Breast epithelium (tissue), 4 donors: ENCODE results near the gene FABP1. TPM values are rescaled to one million over a fixed set of nuclear protein-coding genes. Genes with fewer than 3 reads are reported as not detected.
A peak's percentile ranks its signal among the peaks of the same experiment; 100 is the strongest.

Experiments
- DNase-seq, 2 donors: peaks; one replicate each; pipeline ENCODE4 v3.0.0-alpha.2; 2019; ENCODE audit warnings: low spot score in 2 of 2
- H3K27ac ChIP-seq, 2 donors: fragments of 200-600 bp; sonication (generic) in 1 of 2; one replicate each; pipeline ENCODE4 v1.5.1; 2016 to 2019; ENCODE audit warnings: mild to moderate bottlenecking in 1 of 2
- H3K27me3 ChIP-seq, 2 donors: fragments of 200-600 bp; sonication (generic) in 1 of 2; one replicate each; pipeline versions ENCODE4 v1.5.1 to v1.6.0; 2017 to 2019; ENCODE audit warnings: control low read depth in 1 of 2, mild to moderate bottlenecking in 1 of 2
- H3K36me3 ChIP-seq: fragments of 200-600 bp; one replicate; pipeline ENCODE4 v1.5.1; 2019
- H3K4me1 ChIP-seq, 2 donors: fragments of 200-600 bp; sonication (generic); one replicate each; pipeline ENCODE4 v1.5.1; 2016 to 2019; ENCODE audit warnings: control low read depth in 1 of 2
- H3K4me3 ChIP-seq, 3 donors: fragments of 200-600 bp; sonication (generic); 1 replicate in 2 of 3; 2 replicates in 1 of 3; pipeline ENCODE4 v1.5.1; 2016 to 2019; ENCODE audit warnings: mild to moderate bottlenecking in 3 of 3, moderate library complexity in 2 of 3
- H3K9me3 ChIP-seq, 2 donors: fragments of 200-600 bp; sonication (generic) in 1 of 2; one replicate each; pipeline ENCODE4 v1.5.1; 2016 to 2019; ENCODE audit warnings: control low read depth in 1 of 2
- CTCF ChIP-seq, 3 donors: fragments of 450-650 bp; IDR thresholded peaks; one replicate each; pipeline ENCODE4 v1.5.1; 2016 to 2017; ENCODE audit warnings: antibody characterized with exemption in 3 of 3, mild to moderate bottlenecking in 3 of 3, moderate library complexity in 3 of 3
- POLR2A ChIP-seq: fragments of 450-650 bp; IDR thresholded peaks from one replicate; pipeline ENCODE4 v1.6.1; 2016; ENCODE audit warnings: antibody characterized with exemption, mild to moderate bottlenecking, moderate library complexity
- POLR2AphosphoS5 ChIP-seq, 3 donors: sonication (generic); formaldehyde crosslinking; IDR thresholded peaks; one replicate each; pipeline ENCODE4 v1.6.1; 2017; ENCODE audit warnings: antibody characterized with exemption in 3 of 3
- intact Hi-C: fragments of 100-400 bp; cut with DNase I; formaldehyde crosslinking; loops from one replicate; pipeline ENCODE4 v1.15.1; 2023; ENCODE audit warnings: low total_unique reads
- total RNA-seq, 3 donors: library from RNA; depleted of rRNA; stranded (reverse); fragments of >200 nt; gene quantifications; one replicate each; pipeline ENCODE4 v1.1.0, GENCODE V29; 2016

The FABP1 gene
- total RNA-seq, 3 donors from 2014 or later = 20.0 TPM; not detected in 2

GRCh38 chr2:88115825-88116518 is 11.9 kb downstream of the FABP1 start:
- no peaks in the 10 kb centered on the region for H3K4me1 ChIP-seq
- TF ChIP-seq POLR2A = no peak
- TF ChIP-seq POLR2AphosphoS5 (IDR thresholded peaks at IDR 0.05) = no peak
- no peak for TF ChIP-seq CTCF (IDR thresholded peaks at IDR 0.05)
- no peak overlapping the region for H3K4me3 ChIP-seq
- no peak overlapping the region for H3K27ac ChIP-seq
- no peak for DNase-seq
- no peaks in the 10 kb centered on the region for H3K27me3 ChIP-seq
- intact Hi-C loops = no loop called here
- no peaks in the 10 kb centered on the region for H3K9me3 ChIP-seq
- H3K36me3 ChIP-seq = no peaks in the 10 kb centered on the region

- Histone ChIP-seq H3K27me3 (no peaks in the 10 kb centered on the region), H3K27ac (peak overlapping the region in 1 of 2 donors; percentile 12), H3K4me1 (no peaks in the 10 kb centered on the region), H3K4me3 (no peak overlapping the region), H3K36me3 (no peaks in the 10 kb centered on the region), H3K9me3 (no peaks in the 10 kb centered on the region)
- no peak for DNase-seq
- intact Hi-C loops = no loop called here
- TF ChIP-seq POLR2A (no peak), CTCF (IDR thresholded peaks at IDR 0.05) (no peak), POLR2AphosphoS5 (IDR thresholded peaks at IDR 0.05) (no peak)
Measured at GRCh38 chr2:88114889-88115288, 13.0 kb downstream of the FABP1 start.

- no peaks in the 10 kb centered on the region for H3K9me3 ChIP-seq
- no peaks in the 10 kb centered on the region for H3K36me3 ChIP-seq
- intact Hi-C loops = no loop called here
- no peaks in the 10 kb centered on the region for H3K4me1 ChIP-seq
- no peak overlapping the region for H3K27ac ChIP-seq
- H3K4me3 ChIP-seq = no peak overlapping the region
- no peaks in the 10 kb centered on the region for H3K27me3 ChIP-seq
- no peak for DNase-seq
- TF ChIP-seq POLR2A = no peak
- no peak for TF ChIP-seq POLR2AphosphoS5 (IDR thresholded peaks at IDR 0.05)
- TF ChIP-seq CTCF (IDR thresholded peaks at IDR 0.05) = no peak
Measured at GRCh38 chr2:88113069-88113468, 14.8 kb downstream of the FABP1 start.

- H3K36me3 ChIP-seq = no peaks in the 10 kb centered on the region
- no peak overlapping the region for H3K4me3 ChIP-seq
- no peak overlapping the region for H3K27ac ChIP-seq
- intact Hi-C loops = no loop called here
- DNase-seq = no peak
- TF ChIP-seq POLR2A (no peak), POLR2AphosphoS5 (IDR thresholded peaks at IDR 0.05) (no peak), CTCF (IDR thresholded peaks at IDR 0.05) (no peak)
- no peaks in the 10 kb centered on the region for H3K9me3 ChIP-seq
- H3K4me1 ChIP-seq = no peaks in the 10 kb centered on the region
- no peaks in the 10 kb centered on the region for H3K27me3 ChIP-seq
Measured at GRCh38 chr2:88110830-88111229, 17.0 kb downstream of the FABP1 start.

- no peaks in the 10 kb centered on the region for H3K27me3 ChIP-seq
- no peaks in the 10 kb centered on the region for H3K4me1 ChIP-seq
- intact Hi-C loops = no loop called here
- DNase-seq = no peak
- no peak overlapping the region for H3K4me3 ChIP-seq
- H3K9me3 ChIP-seq = no peaks in the 10 kb centered on the region
- TF ChIP-seq POLR2AphosphoS5 (IDR thresholded peaks at IDR 0.05) (no peak), CTCF (IDR thresholded peaks at IDR 0.05) (no peak), POLR2A (no peak)
- H3K36me3 ChIP-seq = no peaks in the 10 kb centered on the region
- no peak overlapping the region for H3K27ac ChIP-seq
Measured at GRCh38 chr2:88108796-88109195, 19.1 kb downstream of the FABP1 start.
